Fibroblast of lung (primary cell): ENCODE measurements around the gene LGALS7. TPM values are rescaled to one million over a fixed set of nuclear protein-coding genes. Genes with fewer than 3 reads are reported as not detected.

Experiments used
- DNase-seq, 2 donors: peaks; one replicate each; pipeline versions ENCODE4 v3.0.0 to v3.0.0-alpha.2; 2010; ENCODE audit warnings: low read depth in 2 of 2
- H2AFZ ChIP-seq: 2 replicates; pipeline ENCODE4 v1.5.1; 2012; ENCODE audit warnings: low read length, control low read depth, inconsistent platforms
- H3K27ac ChIP-seq: 2 replicates; pipeline ENCODE4 v1.5.1; 2011; ENCODE audit warnings: low read length, control low read depth; ENCODE audit not compliant: insufficient read depth
- H3K27me3 ChIP-seq: 2 replicates; pipeline ENCODE4 v1.5.1; 2011; ENCODE audit warnings: mild to moderate bottlenecking, low read length; ENCODE audit not compliant: control insufficient read depth, insufficient read depth
- H3K36me3 ChIP-seq: 2 replicates; pipeline ENCODE4 v1.5.1; 2011; ENCODE audit warnings: low read length; ENCODE audit not compliant: control insufficient read depth, insufficient read depth
- H3K4me1 ChIP-seq: 2 replicates; pipeline ENCODE4 v1.5.1; 2011; ENCODE audit warnings: low read length; ENCODE audit not compliant: control insufficient read depth, insufficient read depth; ENCODE audit errors: extremely low read depth
- H3K4me2 ChIP-seq: 2 replicates; pipeline ENCODE4 v1.5.1; 2011; ENCODE audit warnings: low read length, control low read depth; ENCODE audit not compliant: insufficient read depth; ENCODE audit errors: extremely low read depth
- H3K4me3 ChIP-seq, 4 experiments: fragments of 200-600 bp in 1 of 4; sonication (generic) in 1 of 4; replicated peaks in 1 of 4; 2 replicates each; pipeline ENCODE4 v1.5.1; 2011 to 2016; ENCODE audit warnings: low read length in 4 of 4, low read depth in 3 of 4, mild to moderate bottlenecking in 3 of 4, control low read depth in 2 of 4, inconsistent platforms in 1 of 4, mixed read lengths in 1 of 4; ENCODE audit not compliant: insufficient read depth in 1 of 4; ENCODE audit errors: control extremely low read depth in 1 of 4
- H3K79me2 ChIP-seq: 2 replicates; pipeline ENCODE4 v1.5.1; 2012; ENCODE audit warnings: mild to moderate bottlenecking, low read length, inconsistent platforms; ENCODE audit not compliant: control insufficient read depth, insufficient read depth
- H3K9ac ChIP-seq: 2 replicates; pipeline ENCODE4 v1.5.1; 2011; ENCODE audit warnings: mild to moderate bottlenecking, low read length, control low read depth; ENCODE audit not compliant: insufficient read depth
- H3K9me3 ChIP-seq: 2 replicates; pipeline ENCODE4 v1.5.1; 2012; ENCODE audit warnings: low read depth, low read length; ENCODE audit not compliant: control insufficient read depth, insufficient read depth
- H4K20me1 ChIP-seq: 2 replicates; pipeline ENCODE4 v1.5.1; 2011; ENCODE audit warnings: low read length; ENCODE audit not compliant: control insufficient read depth, insufficient read depth; ENCODE audit errors: extremely low read depth
- EZH2 ChIP-seq: IDR thresholded peaks from 2 replicates; pipeline ENCODE4 v1.5.1; 2012; ENCODE audit warnings: low read length, control low read depth, mild to moderate bottlenecking; ENCODE audit errors: missing control alignments
- polyA plus RNA-seq, 2 donors: library from polyadenylated mRNA; depleted of rRNA in 1 of 2; stranded (reverse) in 1 of 2; unstranded in 1 of 2; fragments of >200 nt; gene quantifications; 2 replicates each; pipeline ENCODE4 v1.2.1, GENCODE V29; 2011 to 2012; ENCODE audit warnings: missing spikeins in 1 of 2
- total RNA-seq: library from RNA; depleted of rRNA; stranded (reverse); fragments of >200 nt; gene quantifications from 2 replicates; pipeline ENCODE4 v1.2.1, GENCODE V29; 2014
- TF ChIP-seq, protein P1 (sequence below), 2 donors: IDR thresholded peaks in 1 of 2; conservative IDR thresholded peaks in 1 of 2; 1 replicate in 1 of 2; 2 replicates in 1 of 2; pipeline ENCODE4 v1.5.1; 2011 to 2012; ENCODE audit warnings: low read length in 2 of 2, control low read depth in 1 of 2, inconsistent platforms in 1 of 2, low read depth in 1 of 2, mild to moderate bottlenecking in 1 of 2

LGALS7 gene
- total and polyA plus RNA-seq, 2 donors (not counting 1 experiment from before 2014, with no cell fraction given) = not detected

DNA sequence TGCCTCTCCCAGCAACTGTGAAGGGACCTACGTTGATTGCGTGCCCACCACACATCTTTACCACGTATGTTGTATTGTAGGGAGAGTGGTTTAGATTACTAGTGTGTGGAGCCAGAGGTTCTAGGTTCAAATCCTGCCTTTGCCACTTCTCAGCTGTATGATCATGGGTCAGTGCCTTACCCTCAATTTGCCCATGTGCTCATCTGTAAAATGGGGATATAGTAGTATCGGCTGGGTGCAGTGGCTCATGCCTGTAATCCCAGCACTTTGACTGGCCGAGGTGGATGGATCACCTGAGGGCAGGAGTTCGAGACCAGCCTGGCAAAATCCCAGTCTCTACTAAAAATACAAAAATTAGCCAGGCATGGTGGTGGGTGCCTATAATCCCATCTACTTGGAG lies 40.0 kb upstream of the LGALS7 start:
- DNase-seq = no peak
- Histone ChIP-seq H3K79me2 (no peaks in the 10 kb centered on the region), H3K27ac (no peak overlapping the region), H3K4me3 (no peak overlapping the region), H3K9me3 (no peaks in the 10 kb centered on the region), H2AFZ (no peak overlapping the region), H3K36me3 (no peaks in the 10 kb centered on the region), H3K9ac (no peak overlapping the region), H4K20me1 (no peaks in the 10 kb centered on the region), H3K27me3 (no peaks in the 10 kb centered on the region), H3K4me2 (no peak overlapping the region), H3K4me1 (no peaks in the 10 kb centered on the region)
- TF ChIP-seq, protein P1, sequence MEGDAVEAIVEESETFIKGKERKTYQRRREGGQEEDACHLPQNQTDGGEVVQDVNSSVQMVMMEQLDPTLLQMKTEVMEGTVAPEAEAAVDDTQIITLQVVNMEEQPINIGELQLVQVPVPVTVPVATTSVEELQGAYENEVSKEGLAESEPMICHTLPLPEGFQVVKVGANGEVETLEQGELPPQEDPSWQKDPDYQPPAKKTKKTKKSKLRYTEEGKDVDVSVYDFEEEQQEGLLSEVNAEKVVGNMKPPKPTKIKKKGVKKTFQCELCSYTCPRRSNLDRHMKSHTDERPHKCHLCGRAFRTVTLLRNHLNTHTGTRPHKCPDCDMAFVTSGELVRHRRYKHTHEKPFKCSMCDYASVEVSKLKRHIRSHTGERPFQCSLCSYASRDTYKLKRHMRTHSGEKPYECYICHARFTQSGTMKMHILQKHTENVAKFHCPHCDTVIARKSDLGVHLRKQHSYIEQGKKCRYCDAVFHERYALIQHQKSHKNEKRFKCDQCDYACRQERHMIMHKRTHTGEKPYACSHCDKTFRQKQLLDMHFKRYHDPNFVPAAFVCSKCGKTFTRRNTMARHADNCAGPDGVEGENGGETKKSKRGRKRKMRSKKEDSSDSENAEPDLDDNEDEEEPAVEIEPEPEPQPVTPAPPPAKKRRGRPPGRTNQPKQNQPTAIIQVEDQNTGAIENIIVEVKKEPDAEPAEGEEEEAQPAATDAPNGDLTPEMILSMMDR (conservative IDR thresholded peaks at IDR 0.05 in 1 of 2, IDR thresholded peaks at IDR 0.05 in 1 of 2; ENCODE audit: low read depth in 1 of 2, low read length in 2 of 2) = no peak
- TF ChIP-seq EZH2 = no peak

DNA sequence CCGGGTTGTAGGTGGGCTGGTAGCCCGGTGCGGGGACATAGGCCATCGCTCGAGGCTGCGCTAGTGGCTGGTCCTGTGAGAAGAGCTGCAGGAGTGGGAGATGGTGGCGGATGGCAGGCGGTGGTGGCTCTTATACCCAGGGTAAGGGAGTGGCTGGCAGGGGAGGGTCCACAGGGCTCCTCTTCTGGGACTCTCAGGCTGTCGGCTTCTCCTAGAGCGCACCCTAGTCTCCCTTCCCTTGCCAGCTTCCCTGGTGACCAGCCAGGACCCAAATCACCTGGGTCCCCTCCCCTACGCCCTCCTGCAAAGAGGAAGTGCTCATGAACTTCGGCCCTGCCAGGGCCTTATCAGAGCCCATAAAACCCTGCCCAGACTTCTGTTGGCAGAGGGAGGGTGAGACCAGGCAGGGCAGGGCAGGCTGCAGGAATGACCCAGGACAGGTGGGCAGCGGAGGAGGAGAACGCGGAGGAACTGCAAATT lies 39.6 kb upstream of the LGALS7 start, which contains the start of gene LGALS4:
LGALS4 (minus strand) TSS at position 105 of the 480 bp plus-strand sequence; CDS start at position 46, 59 bp downstream.
- Histone ChIP-seq H3K9me3 (no peaks in the 10 kb centered on the region), H3K9ac (no peak within 1 kb of the TSS), H3K4me2 (no peak within 1 kb of the TSS), H3K36me3 (no peaks in the 10 kb centered on the region), H3K4me3 (no peak within 1 kb of the TSS), H3K27ac (no peak within 1 kb of the TSS), H3K4me1 (no peaks in the 10 kb centered on the region), H3K27me3 (no peaks in the 10 kb centered on the region), H2AFZ (no peak within 1 kb of the TSS), H4K20me1 (no peaks in the 10 kb centered on the region), H3K79me2 (no peaks in the 10 kb centered on the region)
- no peak for TF ChIP-seq EZH2
- TF ChIP-seq, protein P1 (conservative IDR thresholded peaks at IDR 0.05 in 1 of 2, IDR thresholded peaks at IDR 0.05 in 1 of 2; ENCODE audit: low read depth in 1 of 2, low read length in 2 of 2) = no peak
- DNase-seq = no peak

DNA sequence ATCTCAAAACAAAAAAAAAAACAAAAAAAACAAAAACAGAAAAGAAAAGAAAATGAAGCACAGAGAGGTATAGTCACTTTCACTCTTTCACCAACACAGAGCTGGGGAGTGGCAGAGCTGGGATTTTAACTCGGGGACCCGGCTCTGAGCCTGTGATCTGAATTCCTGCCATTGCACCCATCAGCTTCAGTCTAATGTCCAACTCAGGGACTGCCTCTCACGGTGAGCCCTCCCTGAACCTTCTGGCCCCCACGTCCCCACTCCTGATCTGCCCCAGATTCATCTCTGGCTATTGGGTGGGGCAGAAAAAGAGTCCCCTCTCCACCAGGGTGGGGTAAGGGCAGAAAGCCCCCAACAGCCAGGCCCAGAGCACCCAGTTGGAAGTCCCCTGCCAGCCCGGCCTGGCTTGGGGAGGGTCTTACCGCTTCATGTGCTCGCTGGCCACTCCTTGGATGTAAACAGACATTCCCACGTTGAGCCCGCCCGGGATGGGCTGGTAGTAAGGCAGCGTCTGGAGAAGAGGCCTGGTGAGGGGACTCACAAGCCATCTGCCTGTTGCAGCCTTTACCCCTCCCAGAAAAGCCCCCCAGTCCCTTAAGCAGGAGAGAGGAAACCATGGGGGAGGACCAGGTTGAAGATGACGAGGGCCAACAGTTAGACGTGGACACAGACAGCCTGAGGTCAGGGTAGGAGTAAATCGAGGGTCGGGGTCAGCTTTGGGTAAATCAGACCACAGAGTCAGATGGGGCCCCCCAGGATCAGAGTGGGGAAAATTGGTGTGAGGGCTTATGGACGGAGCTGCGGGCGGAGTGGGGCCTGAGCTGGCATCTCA lies 38.9 kb upstream of the LGALS7 start:
- no peaks in the 10 kb centered on the region for H3K36me3 ChIP-seq
- H3K27ac ChIP-seq = no peak overlapping the region
- no peak overlapping the region for H3K9ac ChIP-seq
- no peaks in the 10 kb centered on the region for H3K79me2 ChIP-seq
- H3K4me1 ChIP-seq = no peaks in the 10 kb centered on the region
- no peak for DNase-seq
- H3K4me2 ChIP-seq = no peak overlapping the region
- no peaks in the 10 kb centered on the region for H4K20me1 ChIP-seq
- TF ChIP-seq, protein P1 (conservative IDR thresholded peaks at IDR 0.05 in 1 of 2, IDR thresholded peaks at IDR 0.05 in 1 of 2; ENCODE audit: low read depth in 1 of 2, low read length in 2 of 2) = no peak
- TF ChIP-seq EZH2 = no peak
- no peaks in the 10 kb centered on the region for H3K9me3 ChIP-seq
- no peak overlapping the region for H3K4me3 ChIP-seq
- no peaks in the 10 kb centered on the region for H3K27me3 ChIP-seq
- H2AFZ ChIP-seq = no peak overlapping the region
